GM19324 (cell line): ENCODE results near the gene TULP1.
"Not testable (repeated sequence)": the region's sequence is repeated elsewhere in the genome, so short reads cannot be mapped to it uniquely, and the experiment has no call there.

ENCODE experiments used
- ATAC-seq: cut with Tn5 transposase; IDR thresholded peaks from one replicate; pipeline ENCODE4 v1.9.1; 2021; ENCODE audit warnings: mild to moderate bottlenecking, moderate library complexity; ENCODE audit not compliant: unreplicated experiment, low FRiP score

The TULP1 gene

DNA sequence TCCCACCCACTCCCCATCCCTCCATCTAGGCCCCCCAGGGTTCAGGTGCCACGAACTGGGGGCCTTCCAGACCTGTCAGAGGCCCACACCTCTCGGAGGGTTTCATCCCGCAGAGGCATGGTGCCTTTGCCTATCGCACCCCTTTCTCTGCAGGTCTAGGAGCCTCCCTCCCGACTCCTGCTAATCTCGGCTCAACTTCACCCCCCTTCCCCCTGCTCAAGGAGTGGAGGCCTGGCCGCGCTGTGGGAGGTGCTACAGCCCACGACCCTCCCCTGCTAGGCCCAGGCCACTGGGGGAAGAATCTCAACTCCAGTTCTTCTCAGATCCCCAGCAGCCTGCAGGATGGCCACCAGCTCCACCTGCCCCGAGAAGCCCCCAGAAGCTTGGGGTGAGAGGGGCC is at the start of gene TULP1:
TSS of gene TULP1 (minus strand) at position 157 of the 400 bp plus-strand sequence. CDS start at position 119, 38 bp downstream.
- ATAC-seq, result no peak

GRCh38 chr6:35562060-35562459 is 49.4 kb upstream of the TULP1 start:
- ATAC-seq, result no peak

DNA sequence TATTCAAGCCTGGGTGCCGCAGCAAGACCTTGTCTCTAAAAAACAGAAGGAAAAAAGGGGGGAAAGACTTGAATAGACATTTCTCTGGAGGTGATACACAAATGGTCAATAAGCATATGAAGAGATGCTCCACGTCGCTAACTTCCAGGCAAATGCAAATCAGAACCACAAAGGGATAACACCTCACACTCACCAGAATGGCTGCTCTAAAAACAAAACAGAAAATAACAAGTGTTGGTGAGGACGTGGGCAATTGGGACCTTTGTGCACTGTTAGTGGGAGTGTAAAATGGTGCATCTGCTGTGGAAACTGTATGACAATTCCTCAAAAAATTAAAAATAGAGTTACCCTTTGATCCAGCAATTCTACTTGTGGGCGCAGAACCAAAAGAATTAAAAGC is 48.4 kb upstream of the TULP1 start:
- ATAC-seq, result no peak

DNA sequence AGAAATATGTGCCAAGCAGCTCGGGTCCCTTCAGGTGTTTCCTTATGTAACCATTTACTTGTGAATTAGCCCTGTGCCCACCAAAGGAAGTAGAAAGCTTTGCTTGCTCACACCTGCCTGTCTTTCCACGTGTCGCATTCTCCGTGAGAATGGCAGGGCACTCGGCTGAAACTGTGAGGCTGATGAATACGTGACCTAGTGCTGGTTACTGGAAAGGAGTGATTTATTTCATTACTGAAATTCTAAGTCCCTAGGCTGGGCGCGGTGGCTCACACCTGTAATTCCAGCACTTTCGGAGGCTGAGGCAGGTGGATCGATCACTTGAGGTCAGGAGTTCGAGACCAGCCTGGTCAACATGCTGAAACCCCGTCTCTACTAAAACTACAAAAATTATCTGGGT is 45.9 kb upstream of the TULP1 start:
- ATAC-seq, result no peak

DNA sequence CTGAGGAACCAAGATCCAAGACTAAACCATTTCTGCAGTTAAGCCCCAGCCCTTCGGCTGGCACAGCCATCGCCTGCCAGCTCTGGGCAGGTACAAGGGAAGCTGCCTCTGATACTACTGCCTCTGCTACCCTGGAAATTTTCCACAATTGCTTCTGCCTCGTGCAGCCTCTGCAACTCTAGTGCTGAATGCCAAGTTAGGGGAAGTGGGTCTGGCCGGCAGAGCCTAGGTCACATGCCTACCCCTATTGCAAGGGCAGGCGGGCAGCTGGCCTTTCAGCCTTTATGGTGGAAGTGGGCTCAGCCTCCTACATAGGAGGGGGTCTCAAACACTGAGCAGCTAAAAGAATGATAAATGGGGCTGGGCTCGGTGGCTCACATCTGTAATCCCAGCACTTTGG is 44.5 kb upstream of the TULP1 start:
- no peak for ATAC-seq

DNA sequence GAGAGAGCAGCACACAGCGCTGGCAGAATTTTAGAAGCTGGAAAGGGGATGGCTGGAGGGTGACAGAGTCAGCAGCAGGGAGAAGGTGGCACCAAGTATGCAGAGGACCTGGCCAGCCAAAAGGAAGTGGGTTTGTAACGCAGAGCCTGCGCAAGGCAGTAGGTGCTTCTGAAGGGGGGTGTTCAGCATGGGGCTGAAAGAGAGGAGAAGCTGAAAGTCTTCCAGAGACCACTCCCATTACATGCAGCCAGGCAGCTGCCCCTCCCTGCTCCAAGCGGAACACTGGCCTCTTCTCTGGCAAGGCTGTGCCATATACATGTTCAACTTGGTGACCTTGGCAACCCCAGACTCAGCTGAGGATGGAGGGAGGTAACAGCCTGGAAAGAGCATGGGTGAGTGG is 42.1 kb upstream of the TULP1 start:
- no peak for ATAC-seq

GRCh38 chr6:35553315-35553714 is 40.6 kb upstream of the TULP1 start:
- ATAC-seq, result no peak

- ATAC-seq, result no peak
These were observed 39.7 kb upstream of the TULP1 start for GRCh38 chr6:35552285-35552917.

DNA sequence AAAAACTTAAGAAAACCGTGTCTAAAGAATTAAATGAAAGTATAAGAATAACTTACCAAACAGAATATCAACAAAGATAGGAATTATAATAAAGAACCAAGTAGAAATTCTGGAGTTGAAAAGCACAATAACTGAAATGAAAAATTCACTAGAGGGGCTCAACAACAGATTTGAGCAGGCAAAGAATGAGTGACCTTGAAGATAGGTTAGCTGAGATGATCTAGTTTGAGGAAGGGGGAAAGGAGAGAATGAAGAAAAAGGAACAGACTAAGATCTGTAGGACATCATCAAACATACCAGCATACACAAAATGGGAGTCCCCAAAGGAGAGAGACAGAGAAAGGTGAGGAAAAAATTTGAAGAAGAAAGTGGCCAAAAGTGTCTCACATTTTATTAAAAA is 37.7 kb upstream of the TULP1 start:
- ATAC-seq, result no peak

DNA sequence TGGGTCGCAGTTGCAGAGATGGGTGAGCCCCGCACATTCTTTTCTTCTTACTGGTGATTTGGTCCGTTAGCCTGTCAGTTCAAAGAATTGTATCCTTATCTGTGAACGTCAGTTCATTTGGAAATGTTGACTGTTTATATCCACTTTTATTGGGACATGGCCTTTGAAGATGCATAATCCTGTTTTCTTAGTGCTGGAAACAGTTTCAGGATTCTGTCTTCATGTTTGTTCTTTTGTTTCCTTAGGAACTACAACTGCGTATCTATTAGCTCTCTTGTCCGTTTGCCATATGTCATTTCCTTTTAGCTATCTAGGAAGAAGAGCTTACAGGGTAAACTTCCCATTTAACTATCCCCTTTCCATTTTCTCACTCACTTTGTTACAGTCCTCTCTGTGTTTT is 35.0 kb upstream of the TULP1 start:
- no peak for ATAC-seq

DNA sequence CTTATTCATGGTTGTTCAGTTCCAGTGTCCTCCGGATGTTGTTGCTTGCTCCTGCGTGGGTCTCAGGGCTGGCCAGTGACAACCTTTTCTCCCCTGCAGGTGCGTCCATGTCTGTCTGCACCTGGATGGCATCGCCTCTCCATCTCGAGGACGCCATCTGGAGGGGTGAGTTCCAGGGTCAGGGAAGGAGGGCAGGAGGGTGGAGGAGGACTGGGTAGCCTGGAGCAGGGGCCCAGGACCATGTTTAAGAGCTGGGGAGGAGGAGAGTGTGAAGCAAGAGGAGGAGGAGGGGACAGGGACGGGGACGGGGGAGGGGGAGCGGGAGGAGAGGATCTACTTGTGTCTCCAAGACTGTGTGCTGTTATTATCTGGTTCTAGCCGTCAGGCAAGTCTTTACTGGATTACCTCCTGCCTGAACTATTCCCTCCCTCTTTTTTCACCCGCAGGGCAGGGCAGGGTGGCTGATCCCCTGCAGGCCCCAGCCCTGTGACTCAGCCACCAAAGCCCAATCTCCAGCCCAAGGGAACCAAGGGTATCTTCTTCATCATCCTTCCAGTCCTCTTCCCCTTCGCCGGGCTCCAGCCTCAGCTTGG is 32.2 kb upstream of the TULP1 start:
- ATAC-seq, result no peak

GRCh38 chr6:35543459-35544193 is 30.9 kb upstream of the TULP1 start:
- no peak for ATAC-seq

DNA sequence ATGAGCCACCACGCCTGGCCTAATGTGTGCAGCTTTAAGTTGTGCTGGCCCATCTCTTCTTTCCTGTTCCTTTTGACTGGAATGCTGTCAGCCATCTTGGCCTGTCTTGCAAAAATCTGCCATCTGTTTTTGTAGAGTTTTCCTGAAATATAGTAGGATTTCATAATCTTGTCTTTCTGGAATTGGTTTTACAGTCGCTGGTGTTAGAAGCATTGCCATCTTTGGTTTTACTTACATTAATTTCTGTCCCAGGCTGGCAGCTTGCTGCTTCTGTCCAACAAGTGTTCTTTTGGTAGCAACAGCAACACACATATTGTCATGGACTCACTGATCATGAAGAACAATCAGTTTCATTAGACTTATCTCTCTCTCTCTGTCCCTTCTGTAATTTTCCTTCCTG is 29.1 kb upstream of the TULP1 start:
- ATAC-seq, result no peak

GRCh38 chr6:35539223-35539622 is 26.5 kb upstream of the TULP1 start:
- ATAC-seq, result no peak

GRCh38 chr6:35535847-35536246 is 23.2 kb upstream of the TULP1 start:
- ATAC-seq, result not testable (repeated sequence)

- ATAC-seq, result no peak
These were observed 21.9 kb upstream of the TULP1 start for GRCh38 chr6:35534407-35535170.

GRCh38 chr6:35533981-35534380 is 21.3 kb upstream of the TULP1 start:
- ATAC-seq, result no peak

- ATAC-seq, result no peak
These were observed 19.4 kb upstream of the TULP1 start for GRCh38 chr6:35532126-35532525.

- no peak for ATAC-seq
These were observed 11.8 kb upstream of the TULP1 start for GRCh38 chr6:35524380-35525020.
